ENCODE data around the gene USP34.

Gene USP34

DNA sequence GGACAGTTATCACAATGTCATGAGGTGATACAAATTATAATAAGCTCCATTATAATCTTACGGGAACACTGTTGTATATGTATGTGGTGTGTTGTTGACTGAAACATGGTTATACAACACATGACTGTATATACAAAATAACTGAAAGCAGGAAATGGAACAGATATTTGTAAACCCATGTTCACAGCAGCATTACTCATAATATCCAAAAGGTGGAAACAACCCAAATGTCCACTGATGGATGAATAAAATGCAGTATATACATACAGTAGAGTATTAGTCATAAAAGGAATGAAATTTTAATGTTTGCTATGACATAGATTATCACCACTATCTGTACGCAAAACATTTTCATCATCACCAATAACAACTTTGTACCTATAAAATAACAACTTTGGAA is 107.3 kb downstream of the USP34 start:
- no peaks in the 10 kb centered on the region for H3K27me3 Mint-ChIP-seq (ENCODE audit: low read depth)
- H3K27ac Mint-ChIP-seq = no peak overlapping the region
- H3K4me3 Mint-ChIP-seq = no peak overlapping the region
- H3K4me1 Mint-ChIP-seq = peaks cover under 1% of the 10 kb centered on the region
- TF ChIP-seq, protein P1, sequence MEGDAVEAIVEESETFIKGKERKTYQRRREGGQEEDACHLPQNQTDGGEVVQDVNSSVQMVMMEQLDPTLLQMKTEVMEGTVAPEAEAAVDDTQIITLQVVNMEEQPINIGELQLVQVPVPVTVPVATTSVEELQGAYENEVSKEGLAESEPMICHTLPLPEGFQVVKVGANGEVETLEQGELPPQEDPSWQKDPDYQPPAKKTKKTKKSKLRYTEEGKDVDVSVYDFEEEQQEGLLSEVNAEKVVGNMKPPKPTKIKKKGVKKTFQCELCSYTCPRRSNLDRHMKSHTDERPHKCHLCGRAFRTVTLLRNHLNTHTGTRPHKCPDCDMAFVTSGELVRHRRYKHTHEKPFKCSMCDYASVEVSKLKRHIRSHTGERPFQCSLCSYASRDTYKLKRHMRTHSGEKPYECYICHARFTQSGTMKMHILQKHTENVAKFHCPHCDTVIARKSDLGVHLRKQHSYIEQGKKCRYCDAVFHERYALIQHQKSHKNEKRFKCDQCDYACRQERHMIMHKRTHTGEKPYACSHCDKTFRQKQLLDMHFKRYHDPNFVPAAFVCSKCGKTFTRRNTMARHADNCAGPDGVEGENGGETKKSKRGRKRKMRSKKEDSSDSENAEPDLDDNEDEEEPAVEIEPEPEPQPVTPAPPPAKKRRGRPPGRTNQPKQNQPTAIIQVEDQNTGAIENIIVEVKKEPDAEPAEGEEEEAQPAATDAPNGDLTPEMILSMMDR (IDR thresholded peaks at IDR 0.05; ENCODE audit: unreplicated experiment in 3 of 3) = no peak
- H3K36me3 Mint-ChIP-seq (ENCODE audit: low read depth) = peaks cover 78% of the 10 kb centered on the region
- H3K9me3 Mint-ChIP-seq = peaks cover 7% of the 10 kb centered on the region

DNA sequence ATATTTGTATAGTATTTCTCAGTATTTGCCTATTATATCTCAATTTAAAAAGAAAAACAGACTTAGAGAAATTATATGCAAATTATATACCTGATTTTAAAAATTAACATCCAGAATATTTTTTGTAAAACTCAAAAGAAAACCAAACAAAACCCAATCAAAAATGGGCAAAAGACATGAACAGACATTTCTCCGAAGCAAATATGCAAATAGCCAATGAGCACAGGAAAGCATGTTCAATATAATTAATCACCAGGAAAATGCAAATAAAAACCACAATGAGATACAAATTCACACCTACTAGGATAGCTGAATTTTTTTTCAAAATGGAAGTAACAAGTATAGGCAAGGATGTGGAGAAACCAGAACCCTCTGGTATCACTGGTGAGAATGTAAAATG is 108.0 kb downstream of the USP34 start:
- H3K9me3 Mint-ChIP-seq = peaks cover 9% of the 10 kb centered on the region
- TF ChIP-seq, protein P1 (IDR thresholded peaks at IDR 0.05; ENCODE audit: unreplicated experiment in 3 of 3) = no peak
- no peak overlapping the region for H3K4me3 Mint-ChIP-seq
- no peaks in the 10 kb centered on the region for H3K27me3 Mint-ChIP-seq (ENCODE audit: low read depth)
- H3K27ac Mint-ChIP-seq = no peak overlapping the region
- H3K4me1 Mint-ChIP-seq = peaks cover 5% of the 10 kb centered on the region
- H3K36me3 Mint-ChIP-seq (ENCODE audit: low read depth) = peaks cover 75% of the 10 kb centered on the region

DNA sequence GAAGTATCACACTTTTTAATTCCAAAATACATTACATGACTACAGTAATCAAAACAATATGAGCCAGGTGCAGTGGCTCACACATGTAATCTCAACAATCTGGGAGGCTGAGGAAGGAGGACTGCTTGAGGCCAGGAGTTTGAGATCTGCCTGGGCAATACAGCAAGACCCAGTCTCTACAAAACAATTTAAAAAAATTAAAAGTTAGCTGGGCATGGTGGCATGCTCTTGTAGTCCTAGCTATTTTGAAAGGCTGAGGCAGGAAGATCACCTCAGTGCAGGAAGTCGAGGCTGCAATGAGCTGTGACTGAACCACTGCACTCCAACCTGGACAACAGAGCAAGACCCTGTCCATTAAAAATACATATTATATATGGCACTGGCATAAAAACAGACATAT is 109.8 kb downstream of the USP34 start:
- H3K36me3 Mint-ChIP-seq (ENCODE audit: low read depth) = peaks cover 74% of the 10 kb centered on the region
- H3K9me3 Mint-ChIP-seq = peaks cover 13% of the 10 kb centered on the region
- TF ChIP-seq, protein P1 (IDR thresholded peaks at IDR 0.05; ENCODE audit: unreplicated experiment in 3 of 3) = no peak
- no peak overlapping the region for H3K27ac Mint-ChIP-seq
- H3K27me3 Mint-ChIP-seq (ENCODE audit: low read depth) = no peaks in the 10 kb centered on the region
- H3K4me1 Mint-ChIP-seq = peaks cover 5% of the 10 kb centered on the region
- no peak overlapping the region for H3K4me3 Mint-ChIP-seq

DNA sequence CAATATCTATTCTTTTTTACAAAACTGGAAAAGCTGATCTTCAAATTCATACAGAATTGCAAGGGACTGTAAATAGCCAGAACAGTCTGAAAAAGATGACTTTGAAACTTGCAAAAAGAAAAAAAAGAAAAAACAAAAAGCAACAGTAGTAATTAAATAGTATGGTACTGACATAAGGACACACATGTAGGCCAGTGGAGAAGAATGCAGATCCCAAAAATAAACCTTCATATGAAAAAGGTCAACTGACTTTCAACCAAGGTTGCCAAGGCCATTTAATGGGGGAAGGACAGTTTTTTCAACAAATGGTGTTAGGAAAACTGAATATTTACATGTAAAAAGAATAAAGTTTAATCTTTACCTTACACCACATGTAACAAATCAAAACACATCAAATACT is 111.8 kb downstream of the USP34 start:
- Mint-ChIP-seq H3K36me3 (ENCODE audit: low read depth) (peaks cover 83% of the 10 kb centered on the region), H3K4me1 (peaks cover 5% of the 10 kb centered on the region), H3K4me3 (no peak overlapping the region), H3K27ac (no peak overlapping the region), H3K27me3 (ENCODE audit: low read depth) (no peaks in the 10 kb centered on the region), H3K9me3 (peaks cover 27% of the 10 kb centered on the region)
- TF ChIP-seq, protein P1 (IDR thresholded peaks at IDR 0.05; ENCODE audit: unreplicated experiment in 3 of 3) = no peak

DNA sequence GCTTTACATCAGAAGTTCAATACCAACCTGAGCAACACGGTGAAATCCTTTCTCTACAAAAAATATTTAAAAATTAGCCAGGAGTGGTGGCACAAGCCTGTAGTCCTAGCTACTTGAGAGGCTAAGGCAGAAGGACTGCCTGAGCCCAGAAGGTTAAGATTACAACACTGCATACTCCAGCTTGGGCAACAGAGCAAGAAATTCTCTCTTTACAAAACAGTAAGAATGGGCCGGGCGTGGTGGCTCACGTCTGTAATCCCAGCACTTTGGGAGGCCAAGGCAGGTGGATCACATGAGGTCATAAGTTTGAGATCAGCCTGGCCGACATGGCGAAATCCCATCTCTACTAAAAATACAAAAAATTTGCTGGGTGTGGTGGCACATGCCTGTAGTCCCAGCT is 113.2 kb downstream of the USP34 start:
- H3K4me1 Mint-ChIP-seq = peaks cover 5% of the 10 kb centered on the region
- TF ChIP-seq, protein P1 (IDR thresholded peaks at IDR 0.05; ENCODE audit: unreplicated experiment in 3 of 3) = no peak
- H3K36me3 Mint-ChIP-seq (ENCODE audit: low read depth) = peaks cover 83% of the 10 kb centered on the region
- no peaks in the 10 kb centered on the region for H3K27me3 Mint-ChIP-seq (ENCODE audit: low read depth)
- H3K9me3 Mint-ChIP-seq = peaks cover 34% of the 10 kb centered on the region
- H3K4me3 Mint-ChIP-seq = no peak overlapping the region
- H3K27ac Mint-ChIP-seq = no peak overlapping the region

DNA sequence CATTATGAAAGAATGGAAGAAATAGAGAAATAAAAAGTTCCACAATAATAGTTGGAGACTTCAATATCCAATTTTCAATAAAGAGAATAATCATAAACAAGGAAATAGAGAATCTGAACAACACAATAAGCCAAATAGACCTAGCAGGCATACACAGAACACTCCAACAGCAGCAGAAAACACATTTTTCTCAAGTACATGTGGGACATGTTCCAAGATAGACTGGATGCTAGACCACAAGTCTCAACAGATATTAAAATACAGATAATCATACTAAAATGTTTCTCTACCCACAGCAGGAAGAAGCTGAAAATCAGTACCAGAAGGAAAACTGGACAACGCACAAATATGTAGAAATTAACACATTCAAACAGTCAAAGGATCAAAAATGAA is 113.9 kb downstream of the USP34 start:
- H3K4me1 Mint-ChIP-seq = peaks cover 5% of the 10 kb centered on the region
- H3K27ac Mint-ChIP-seq = no peak overlapping the region
- H3K4me3 Mint-ChIP-seq = no peak overlapping the region
- TF ChIP-seq, protein P1 (IDR thresholded peaks at IDR 0.05; ENCODE audit: unreplicated experiment in 3 of 3) = no peak
- H3K9me3 Mint-ChIP-seq = peaks cover 33% of the 10 kb centered on the region
- H3K27me3 Mint-ChIP-seq (ENCODE audit: low read depth) = no peaks in the 10 kb centered on the region
- peaks cover 81% of the 10 kb centered on the region for H3K36me3 Mint-ChIP-seq (ENCODE audit: low read depth)
